Adrenal gland (tissue), 12 donors: ENCODE data around the gene CAMKK1. TPM values are rescaled to one million over a fixed set of nuclear protein-coding genes. Genes with fewer than 3 reads are reported as not detected.

ENCODE experiments used
- DNase-seq, 7 donors: peaks; one replicate each; pipeline ENCODE4 v3.0.0-alpha.2; 2019 to 2020
- H3K27ac ChIP-seq, 5 donors: fragments of 200-600 bp; sonication (generic) in 4 of 5; 1 replicate in 3 of 5; 2 replicates in 2 of 5; pipeline versions ENCODE4 v1.5.1 to v1.8.0; 2016 to 2020; ENCODE audit warnings: mild to moderate bottlenecking in 1 of 5
- H3K27me3 ChIP-seq: fragments of 200-600 bp; 2 replicates; pipeline ENCODE4 v1.8.0; 2021
- H3K36me3 ChIP-seq, 2 donors: fragments of 200-600 bp; replicated peaks in 1 of 2; 1 replicate in 1 of 2; 2 replicates in 1 of 2; pipeline versions ENCODE4 v1.5.1 to v1.8.0; 2018 to 2022
- H3K4me1 ChIP-seq, 2 donors: fragments of 200-600 bp; replicated peaks in 1 of 2; 1 replicate in 1 of 2; 2 replicates in 1 of 2; pipeline versions ENCODE4 v1.5.1 to v1.8.0; 2018 to 2021
- H3K4me3 ChIP-seq, 4 donors: fragments of 200-600 bp; sonication (generic) in 3 of 4; one replicate each; pipeline ENCODE4 v1.5.1; 2016 to 2018
- H3K9me3 ChIP-seq, 3 donors: fragments of 200-600 bp; sonication (generic) in 1 of 3; replicated peaks in 1 of 3; 1 replicate in 2 of 3; 2 replicates in 1 of 3; pipeline versions ENCODE4 v1.5.1 to v1.8.0; 2016 to 2021
- POLR2A ChIP-seq, 2 donors: fragments of 450-650 bp; IDR thresholded peaks; one replicate each; pipeline ENCODE4 v1.6.1; 2017; ENCODE audit warnings: antibody characterized with exemption in 2 of 2, mild to moderate bottlenecking in 2 of 2, moderate library complexity in 1 of 2
- WGBS, 4 donors: extraction: QIAGEN DNeasy Blood & Tissue Kit in 2 of 4; methylation state at CpG; one replicate each; pipeline versions ENCODE4 v1.1.5 to v1.1.7; 2013 to 2017; 5-methylcytosine and 5-hydroxymethylcytosine counted together
- intact Hi-C, 2 donors: fragments of 100-400 bp; cut with DNase I; formaldehyde crosslinking; loops; one replicate each; pipeline versions ENCODE4 v1.14.1 to v1.15.0; 2022 to 2023
- polyA plus RNA-seq, 3 donors: library from polyadenylated mRNA; stranded (reverse); fragments of 200-250 nt in 2 of 3; fragments of 350-450 nt in 1 of 3; fragmentation: Illumina TruSeq in 1 of 3; extraction: RNeasy Lipid Tissue Mini Kit (QIAGEN cat#74804) in 1 of 3; gene quantifications; one replicate each; pipeline ENCODE4 v1.2.3, GENCODE V29; 2013 to 2014
- total RNA-seq, 9 donors: library from RNA; depleted of rRNA in 4 of 9; stranded (reverse); fragments of >200 nt in 4 of 9; fragments of 120-200 nt in 1 of 9; fragmentation: NEBNext Ultra II Directional in 1 of 9; extraction: Animal tissue kit (Norgen Biotek cat#: 25700) in 1 of 9; gene quantifications; one replicate each; pipeline versions ENCODE4 v1.1.0 to v1.2.4, GENCODE V29; 2013 to 2023
- TF ChIP-seq, protein P1 (sequence below), 6 experiments: fragments of 450-650 bp in 4 of 6; fragments of 200-600 bp in 2 of 6; sonication (generic) in 1 of 6; IDR thresholded peaks; 1 replicate in 5 of 6; 2 replicates in 1 of 6; pipeline versions ENCODE4 v1.5.1 to v1.8.0; 2016 to 2021; ENCODE audit warnings: antibody characterized with exemption in 6 of 6, mild to moderate bottlenecking in 2 of 6, moderate library complexity in 1 of 6
- donor health status: healthy with polysubstance abuse.
- donor health status: Bipolar disorder and iron deficiency.
- donor health status: DM: yes; HTN: yes; CAD: no.
- donor health status: DM: no; HTN: no; CAD: no.
- donor health status: DM: no; HTN: no; CAD: no.
- donor health status: DM: yes; HTN: yes; CAD: no.

Gene CAMKK1
- total and polyA plus RNA-seq, 12 donors: 6.0 to 28.2 (median 10.8) TPM

DNA sequence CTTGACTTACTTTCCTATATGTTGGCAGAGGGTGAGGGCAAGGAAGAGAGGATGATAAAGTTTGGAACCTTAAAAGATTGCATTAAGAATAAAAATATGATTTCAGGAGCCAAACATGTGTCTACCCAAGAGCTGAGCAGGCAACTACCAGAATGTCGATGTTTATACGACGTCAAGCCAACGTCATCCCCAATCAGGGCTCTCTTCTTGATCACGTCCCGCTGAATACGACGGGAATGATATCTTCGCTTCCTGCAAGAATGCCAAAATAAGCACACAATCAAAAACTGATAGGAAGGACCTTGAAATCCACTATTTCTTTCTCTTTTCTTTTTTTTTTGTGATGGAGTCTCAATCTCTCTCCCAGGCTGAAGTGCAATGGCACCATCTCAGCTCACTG is 71.8 kb downstream of the CAMKK1 start:
- intact Hi-C loops: no loop called here
- TF ChIP-seq, protein P1, sequence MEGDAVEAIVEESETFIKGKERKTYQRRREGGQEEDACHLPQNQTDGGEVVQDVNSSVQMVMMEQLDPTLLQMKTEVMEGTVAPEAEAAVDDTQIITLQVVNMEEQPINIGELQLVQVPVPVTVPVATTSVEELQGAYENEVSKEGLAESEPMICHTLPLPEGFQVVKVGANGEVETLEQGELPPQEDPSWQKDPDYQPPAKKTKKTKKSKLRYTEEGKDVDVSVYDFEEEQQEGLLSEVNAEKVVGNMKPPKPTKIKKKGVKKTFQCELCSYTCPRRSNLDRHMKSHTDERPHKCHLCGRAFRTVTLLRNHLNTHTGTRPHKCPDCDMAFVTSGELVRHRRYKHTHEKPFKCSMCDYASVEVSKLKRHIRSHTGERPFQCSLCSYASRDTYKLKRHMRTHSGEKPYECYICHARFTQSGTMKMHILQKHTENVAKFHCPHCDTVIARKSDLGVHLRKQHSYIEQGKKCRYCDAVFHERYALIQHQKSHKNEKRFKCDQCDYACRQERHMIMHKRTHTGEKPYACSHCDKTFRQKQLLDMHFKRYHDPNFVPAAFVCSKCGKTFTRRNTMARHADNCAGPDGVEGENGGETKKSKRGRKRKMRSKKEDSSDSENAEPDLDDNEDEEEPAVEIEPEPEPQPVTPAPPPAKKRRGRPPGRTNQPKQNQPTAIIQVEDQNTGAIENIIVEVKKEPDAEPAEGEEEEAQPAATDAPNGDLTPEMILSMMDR (IDR thresholded peaks at IDR 0.05): no peak
- no peak for TF ChIP-seq POLR2A (IDR thresholded peaks at IDR 0.05)
- Histone ChIP-seq H3K27ac (no peak overlapping the region), H3K27me3 (no peaks in the 10 kb centered on the region), H3K4me1 (peaks cover 3 to 4% of the 10 kb centered on the region in 2 donors), H3K4me3 (no peak overlapping the region), H3K36me3 (peaks cover 0 to 89% of the 10 kb centered on the region in 2 donors), H3K9me3 (no peaks in the 10 kb centered on the region)
- peak in 2 of 7 donors; percentile 64 to 74 for DNase-seq
- 48 to 70% (median 54%) methylated on average over 9 of the region's 9 CpGs for WGBS, 4 donors

DNA sequence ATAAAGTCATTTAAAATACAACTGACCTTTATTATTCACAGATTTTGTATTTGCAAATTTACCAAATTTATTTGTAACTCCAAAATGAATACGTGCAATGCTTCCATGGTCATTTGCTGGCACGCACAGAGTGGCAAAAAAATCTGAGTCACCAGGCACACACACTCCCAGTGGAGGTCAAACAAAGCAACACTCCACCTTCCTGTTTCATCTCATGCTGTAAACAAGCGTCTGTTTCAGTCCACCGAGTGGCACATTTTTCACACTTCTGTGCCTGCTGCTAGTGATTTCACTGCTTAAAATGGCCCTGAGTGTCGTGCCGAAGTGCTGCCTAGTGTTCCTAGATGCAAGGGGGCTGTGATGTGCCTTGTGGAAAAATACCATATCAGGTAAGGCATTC is 74.1 kb downstream of the CAMKK1 start:
- peak overlapping the region in 4 of 5 donors; percentile 40 to 85 (median 77) for H3K27ac ChIP-seq
- H3K9me3 ChIP-seq: no peaks in the 10 kb centered on the region
- H3K27me3 ChIP-seq: no peaks in the 10 kb centered on the region
- H3K4me1 ChIP-seq: peaks cover 3 to 4% of the 10 kb centered on the region in 2 donors
- TF ChIP-seq, protein P1 (IDR thresholded peaks at IDR 0.05): no peak
- peak in 1 of 2 donors; percentile 50 for TF ChIP-seq POLR2A (IDR thresholded peaks at IDR 0.05)
- H3K4me3 ChIP-seq: no peak overlapping the region
- WGBS, 4 donors: 39 to 52% (median 44%) methylated on average over 6 of the region's 6 CpGs
- intact Hi-C loops: no loop called here
- peak; percentile 70 to 90 (median 85) for DNase-seq
- H3K36me3 ChIP-seq: peaks cover 0 to 87% of the 10 kb centered on the region in 2 donors

DNA sequence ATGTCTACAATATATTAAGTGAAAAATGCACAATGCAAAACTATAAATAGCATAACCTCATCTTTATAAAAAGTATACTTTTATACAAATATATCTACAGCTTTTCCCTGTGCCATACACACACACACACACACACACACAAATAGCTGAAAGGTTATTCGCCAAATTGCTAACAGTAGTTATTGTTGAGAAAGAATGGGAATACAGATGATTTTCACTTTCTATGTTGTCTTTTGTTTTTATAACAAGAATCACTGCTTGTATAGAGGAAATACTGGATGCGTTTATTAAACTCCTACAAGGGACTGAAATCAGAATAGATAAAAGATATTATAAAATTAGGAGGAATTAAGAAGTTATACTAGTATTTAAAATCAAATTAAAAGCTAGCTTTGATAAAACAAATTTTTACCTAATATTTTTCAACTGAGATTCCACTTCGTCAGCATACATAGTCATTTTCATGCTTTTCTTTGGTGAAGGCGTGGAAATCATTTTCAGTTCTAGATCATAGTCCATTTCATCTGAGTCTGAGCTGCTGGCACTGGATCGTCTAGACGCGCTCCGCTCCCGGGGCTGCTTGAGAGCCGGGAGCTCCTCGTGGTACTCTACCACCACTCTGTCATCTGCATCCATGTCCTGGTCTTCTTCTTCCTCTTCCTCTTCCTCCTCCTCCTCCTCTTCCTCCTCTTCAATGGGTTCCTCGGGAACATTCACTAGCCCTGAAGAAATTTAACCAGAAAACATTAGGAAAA is 74.8 kb downstream of the CAMKK1 start:
- no peaks in the 10 kb centered on the region for H3K27me3 ChIP-seq
- H3K9me3 ChIP-seq: no peaks in the 10 kb centered on the region
- H3K27ac ChIP-seq: peak overlapping the region in 4 of 5 donors; percentile 40 to 85 (median 77)
- H3K36me3 ChIP-seq: peaks cover 0 to 87% of the 10 kb centered on the region in 2 donors
- no peak overlapping the region for H3K4me3 ChIP-seq
- H3K4me1 ChIP-seq: peaks cover 3 to 4% of the 10 kb centered on the region in 2 donors
- TF ChIP-seq, protein P1 (IDR thresholded peaks at IDR 0.05): no peak
- TF ChIP-seq POLR2A (IDR thresholded peaks at IDR 0.05): no peak
- WGBS, 4 donors: 88 to 92% (median 88%) methylated on average over 12 of the region's 12 CpGs
- intact Hi-C loops: no loop called here
- DNase-seq: no peak

DNA sequence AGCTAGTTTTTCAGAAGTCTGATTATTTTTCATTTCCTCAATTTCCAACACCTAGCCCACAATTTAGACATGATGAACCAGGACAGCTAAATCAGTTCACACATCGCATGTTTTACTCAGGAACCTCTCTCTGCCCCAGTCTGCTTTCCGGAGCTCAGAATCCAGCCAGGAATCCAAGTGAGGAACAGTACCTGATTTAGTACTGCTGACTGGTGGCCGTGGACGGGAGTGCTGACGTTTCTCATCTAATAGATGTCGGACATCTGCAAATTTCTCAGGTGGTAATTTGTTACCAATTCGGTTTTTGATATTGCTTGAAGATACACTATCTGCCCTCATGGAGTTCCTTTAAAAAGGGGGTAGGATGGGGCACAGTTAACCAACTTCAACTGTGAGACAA is 76.9 kb downstream of the CAMKK1 start:
- 92 to 94% (median 93%) methylated on average over 7 of the region's 7 CpGs for WGBS, 4 donors
- H3K9me3 ChIP-seq: no peaks in the 10 kb centered on the region
- TF ChIP-seq, protein P1 (IDR thresholded peaks at IDR 0.05): no peak
- TF ChIP-seq POLR2A (IDR thresholded peaks at IDR 0.05): no peak
- no peaks in the 10 kb centered on the region for H3K27me3 ChIP-seq
- H3K27ac ChIP-seq: no peak overlapping the region
- peaks cover 0 to 89% of the 10 kb centered on the region in 2 donors for H3K36me3 ChIP-seq
- intact Hi-C loops: no loop called here
- peaks cover 3 to 4% of the 10 kb centered on the region in 2 donors for H3K4me1 ChIP-seq
- peak in 1 of 7 donors; percentile 41 for DNase-seq
- H3K4me3 ChIP-seq: no peak overlapping the region
